Lower lobe of right lung (tissue), 2 donors: ENCODE results near the gene ZNF454. TPM values are rescaled to one million over a fixed set of nuclear protein-coding genes. Genes with fewer than 3 reads are reported as not detected.

ENCODE experiments used
- ATAC-seq, 2 donors: fragments of 200-7000 bp; cut with Tn5 transposase; one replicate each; pipeline ENCODE4 v1.9.1; 2020 to 2022; ENCODE audit warnings: mild to moderate bottlenecking in 2 of 2, moderate library complexity in 2 of 2
- DNase-seq: peaks from one replicate; pipeline ENCODE4 v3.0.0-alpha.2; 2020
- H3K27ac ChIP-seq: fragments of 200-600 bp; one replicate; pipeline ENCODE4 v1.8.0; 2022
- H3K27me3 ChIP-seq: fragments of 200-600 bp; one replicate; pipeline ENCODE4 v1.8.0; 2022; ENCODE audit warnings: low read depth
- H3K36me3 ChIP-seq: fragments of 200-600 bp; one replicate; pipeline ENCODE4 v1.8.0; 2022; ENCODE audit warnings: mild to moderate bottlenecking
- H3K4me1 ChIP-seq: fragments of 200-600 bp; one replicate; pipeline ENCODE4 v1.8.0; 2022
- H3K4me3 ChIP-seq: fragments of 200-600 bp; one replicate; pipeline ENCODE4 v1.8.0; 2022; ENCODE audit warnings: mild to moderate bottlenecking
- H3K9me3 ChIP-seq: fragments of 200-600 bp; one replicate; pipeline ENCODE4 v1.8.0; 2022
- CTCF ChIP-seq: fragments of 200-600 bp; IDR thresholded peaks from one replicate; pipeline ENCODE4 v1.8.0; 2022; ENCODE audit warnings: antibody characterized with exemption, mild to moderate bottlenecking
- intact Hi-C: fragments of 100-400 bp; cut with DNase I; formaldehyde crosslinking; loops from one replicate; pipeline ENCODE4 v1.11.0; 2022
- total RNA-seq: library from RNA; stranded (reverse); fragmentation: NEBNext Ultra II Directional; extraction: Animal tissue kit (Norgen Biotek cat#: 25700); gene quantifications from one replicate; pipeline ENCODE4 v1.2.1, GENCODE V29; 2021
- donor health status: DM: no; HTN: yes; CAD: no; lungs with severe emphysema.

Gene ZNF454
- total RNA-seq, 1 donor from 2014 or later: 2.6 TPM

DNA sequence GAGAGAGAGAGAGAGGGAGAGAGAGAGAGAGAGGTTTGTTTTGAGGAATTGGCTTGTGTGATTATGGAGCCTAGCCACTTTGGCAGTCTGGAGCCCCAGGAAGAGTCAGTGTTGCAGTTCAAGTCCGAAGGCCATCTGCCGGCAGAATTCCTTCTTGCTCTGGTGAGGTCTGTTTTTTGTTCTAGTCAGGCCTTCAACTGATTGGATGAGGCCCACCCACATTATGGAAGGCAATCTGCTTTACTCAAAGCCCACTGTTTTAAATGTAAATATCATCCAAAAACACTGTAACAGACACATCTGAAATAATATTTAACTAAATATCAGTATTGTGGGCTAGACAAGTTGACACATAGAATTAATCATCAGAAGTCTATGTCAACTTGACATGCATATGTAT lies 65.6 kb downstream of the ZNF454 start:
- no peaks in the 10 kb centered on the region for H3K27me3 ChIP-seq
- no peak for TF ChIP-seq CTCF
- no peak overlapping the region for H3K27ac ChIP-seq
- no peak overlapping the region for H3K4me3 ChIP-seq
- H3K4me1 ChIP-seq: no peaks in the 10 kb centered on the region
- DNase-seq: no peak
- intact Hi-C loops: no loop called here
- no peaks in the 10 kb centered on the region for H3K9me3 ChIP-seq
- no peaks in the 10 kb centered on the region for H3K36me3 ChIP-seq
- no peak for ATAC-seq

DNA sequence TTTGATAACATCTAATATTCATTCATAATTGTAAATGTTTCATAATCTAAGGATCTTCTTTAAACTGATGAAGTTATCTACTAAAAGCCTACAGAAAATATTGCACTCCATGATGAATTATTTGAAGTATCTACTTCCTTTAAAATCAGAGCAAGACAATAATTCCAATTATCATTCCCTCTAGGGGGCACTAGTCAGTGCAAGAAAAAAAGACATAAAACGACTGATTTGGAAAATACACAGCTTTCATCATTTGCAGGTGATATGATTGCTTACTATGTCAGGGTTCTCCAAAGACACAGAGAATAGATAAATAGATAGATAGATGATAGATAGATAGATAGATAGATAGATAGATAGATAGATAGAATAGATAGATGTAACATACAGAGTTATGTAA lies 67.7 kb downstream of the ZNF454 start:
- Histone ChIP-seq H3K27me3 (no peaks in the 10 kb centered on the region), H3K36me3 (no peaks in the 10 kb centered on the region), H3K4me1 (no peaks in the 10 kb centered on the region), H3K27ac (no peak overlapping the region), H3K4me3 (no peak overlapping the region), H3K9me3 (no peaks in the 10 kb centered on the region)
- intact Hi-C loops: no loop called here
- DNase-seq (no peak), ATAC-seq (no peak)
- TF ChIP-seq CTCF: no peak

Other genes with a start within 250 kb of the ZNF454 start
- 8.7 TPM for gene ZNF354A, start 210.5 kb upstream of the ZNF454 start, total RNA-seq
- gene ZNF354B, start 81.2 kb upstream of the ZNF454 start, total RNA-seq: 15.0 TPM
- 2.0 TPM for gene ZFP2, start 45.3 kb upstream of the ZNF454 start, total RNA-seq
- gene GRM6, start 54.1 kb downstream of the ZNF454 start, total RNA-seq: not detected
- 7.3 TPM for gene ZNF879, start 82.6 kb downstream of the ZNF454 start, total RNA-seq
- gene ZNF354C, start 119.2 kb downstream of the ZNF454 start, total RNA-seq: 6.7 TPM